Loucy (cell line): Measurements from ENCODE around the gene ZNF581.

Experiments
- H2AFZ ChIP-seq: fragments of 200-600 bp; sonication (generic); 2 replicates; pipeline ENCODE4 v1.6.0; 2016; ENCODE audit warnings: antibody characterized with exemption, mild to moderate bottlenecking, low read length, moderate library complexity
- H3F3A ChIP-seq: fragments of 200-600 bp; 2 replicates; pipeline ENCODE4 v1.6.0; 2016; ENCODE audit warnings: antibody characterized with exemption, low read depth, mild to moderate bottlenecking
- H3K27me3 ChIP-seq: fragments of 200-600 bp; sonication (generic); 2 replicates; pipeline ENCODE4 v1.6.1; 2014; ENCODE audit warnings: low read length, mild to moderate bottlenecking; ENCODE audit not compliant: insufficient read depth, poor library complexity, severe bottlenecking
- H3K36me3 ChIP-seq: fragments of 200-600 bp; sonication (generic); 2 replicates; pipeline ENCODE4 v1.6.1; 2016; ENCODE audit warnings: low read length; ENCODE audit not compliant: insufficient read depth
- H3K4me1 ChIP-seq: fragments of 200-600 bp; sonication (generic); 2 replicates; pipeline ENCODE4 v1.5.1; 2014; ENCODE audit warnings: low read length, mild to moderate bottlenecking; ENCODE audit not compliant: insufficient read depth, poor library complexity, severe bottlenecking
- H3K4me2 ChIP-seq: fragments of 200-600 bp; sonication (generic); 2 replicates; pipeline ENCODE4 v1.6.0; 2014; ENCODE audit warnings: antibody characterized with exemption, low read length, low read depth, mild to moderate bottlenecking; ENCODE audit not compliant: poor library complexity, severe bottlenecking
- H3K4me3 ChIP-seq: fragments of 200-600 bp; sonication (generic); 2 replicates; pipeline ENCODE4 v1.5.1; 2014; ENCODE audit warnings: low read length, mild to moderate bottlenecking, mixed read lengths; ENCODE audit not compliant: poor library complexity, severe bottlenecking
- H3K79me2 ChIP-seq: fragments of 200-600 bp; sonication (generic); 2 replicates; pipeline ENCODE4 v1.6.1; 2014; ENCODE audit warnings: low read length; ENCODE audit not compliant: insufficient read depth
- H3K9ac ChIP-seq: fragments of 200-600 bp; sonication (generic); 2 replicates; pipeline ENCODE4 v1.6.0; 2014; ENCODE audit warnings: mild to moderate bottlenecking, low read depth, low read length, moderate library complexity; ENCODE audit not compliant: poor library complexity, severe bottlenecking
- H3K9me2 ChIP-seq: fragments of 200-600 bp; sonication (generic); replicated peaks from 2 replicates; pipeline ENCODE4 v1.6.1; 2016; ENCODE audit warnings: low read depth, low read length, mixed read lengths
- H3K9me3 ChIP-seq: fragments of 200-600 bp; sonication (generic); 2 replicates; pipeline ENCODE4 v1.6.1; 2014; ENCODE audit warnings: mild to moderate bottlenecking, antibody characterized with exemption, low read length, low read depth; ENCODE audit not compliant: insufficient read depth
- H4K20me1 ChIP-seq: fragments of 200-600 bp; sonication (generic); 2 replicates; pipeline ENCODE4 v1.6.0; 2014; ENCODE audit warnings: antibody characterized with exemption, low read length, mild to moderate bottlenecking; ENCODE audit not compliant: insufficient read depth, poor library complexity, severe bottlenecking
- CTCF ChIP-seq: fragments of 200-600 bp; sonication (generic); conservative IDR thresholded peaks from 2 replicates; pipeline ENCODE4 v1.5.1; 2014; ENCODE audit warnings: mild to moderate bottlenecking, antibody characterized with exemption, low read length
- EZH2phosphoT487 ChIP-seq: fragments of 200-600 bp; IDR thresholded peaks from 2 replicates; pipeline ENCODE4 v1.6.1; 2018; ENCODE audit warnings: antibody characterized with exemption, mild to moderate bottlenecking, moderate library complexity, borderline replicate concordance

The ZNF581 gene

GRCh38 chr19:55597501-55597921 is 45.9 kb upstream of the ZNF581 start:
- Histone ChIP-seq H3K4me2 (no peak overlapping the region), H3F3A (no peaks in the 10 kb centered on the region), H3K9me3 (no peaks in the 10 kb centered on the region), H3K4me3 (no peak overlapping the region), H3K9ac (no peak overlapping the region), H3K36me3 (no peaks in the 10 kb centered on the region), H3K27me3 (no peaks in the 10 kb centered on the region), H3K9me2 (no peaks in the 10 kb centered on the region), H3K79me2 (peaks cover 26% of the 10 kb centered on the region), H4K20me1 (peaks cover 6% of the 10 kb centered on the region), H3K4me1 (peaks cover 23% of the 10 kb centered on the region), H2AFZ (no peak overlapping the region)
- TF ChIP-seq CTCF = no peak
- no peak for TF ChIP-seq EZH2phosphoT487

DNA sequence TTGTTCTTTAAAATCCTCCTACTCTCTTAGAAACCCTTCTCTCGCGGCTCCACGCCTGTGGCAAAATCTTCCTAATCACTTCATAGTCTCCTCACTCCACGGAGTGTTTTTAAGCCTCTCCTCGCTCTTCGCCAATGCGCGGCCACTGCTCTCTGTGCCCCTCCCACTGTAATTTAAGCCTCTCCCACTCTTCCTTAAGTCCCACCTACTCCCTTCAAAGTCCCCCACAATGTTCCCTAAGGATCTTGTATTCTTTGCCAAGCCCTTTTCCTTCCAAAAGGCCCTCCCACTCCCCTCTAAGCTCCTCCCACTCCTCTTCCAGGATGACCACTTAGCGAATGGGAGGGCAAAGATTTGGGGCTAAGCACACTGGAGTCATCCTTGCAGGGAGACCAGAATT is 45.4 kb upstream of the ZNF581 start:
- no peaks in the 10 kb centered on the region for H3K9me3 ChIP-seq
- no peaks in the 10 kb centered on the region for H3F3A ChIP-seq
- H4K20me1 ChIP-seq = peaks cover 6% of the 10 kb centered on the region
- H3K36me3 ChIP-seq = no peaks in the 10 kb centered on the region
- peak overlapping the region; percentile 80 for H3K4me2 ChIP-seq
- no peaks in the 10 kb centered on the region for H3K9me2 ChIP-seq
- TF ChIP-seq EZH2phosphoT487 (no peak), CTCF (no peak)
- peaks cover 26% of the 10 kb centered on the region for H3K79me2 ChIP-seq
- no peaks in the 10 kb centered on the region for H3K27me3 ChIP-seq
- H3K4me1 ChIP-seq = peaks cover 23% of the 10 kb centered on the region
- no peak overlapping the region for H2AFZ ChIP-seq
- peak overlapping the region; percentile 74 for H3K4me3 ChIP-seq
- peak overlapping the region; percentile 55 for H3K9ac ChIP-seq

DNA sequence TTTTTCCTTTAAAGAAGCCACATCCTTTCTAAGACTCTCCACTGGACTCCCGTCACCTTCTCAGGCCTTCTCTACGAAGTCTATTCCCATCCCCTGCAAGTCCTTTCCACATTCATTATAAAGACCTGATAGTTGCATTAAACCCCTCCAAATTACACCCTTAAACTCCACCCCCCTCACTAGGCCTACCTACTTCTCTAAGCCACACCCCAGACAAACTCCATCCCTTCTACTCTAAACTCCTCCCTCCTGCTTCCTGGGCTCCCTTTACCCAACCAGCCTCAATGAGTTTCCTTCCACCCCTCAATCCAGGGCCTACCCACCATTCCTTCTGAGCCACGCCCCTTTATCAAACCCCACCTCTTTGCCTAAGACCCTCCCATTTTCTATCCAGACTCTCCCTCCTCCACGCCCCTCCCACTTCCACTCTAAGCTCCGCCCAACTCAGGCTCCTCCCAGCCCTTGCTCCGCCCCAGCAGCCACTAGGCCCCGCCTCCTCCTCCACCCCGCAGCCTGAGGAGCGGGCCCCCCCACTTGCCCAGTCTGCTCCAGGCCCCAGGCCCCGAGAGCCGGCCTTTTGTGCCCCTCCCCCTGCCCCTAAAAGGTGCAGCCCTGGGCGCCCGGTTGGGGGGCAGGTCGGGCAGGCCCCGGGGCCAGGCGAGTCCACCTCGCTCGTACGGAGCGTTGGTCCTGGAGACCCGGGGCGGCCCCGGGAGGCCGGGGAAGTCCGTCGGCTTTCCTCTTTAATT is 44.6 kb upstream of the ZNF581 start:
- peaks cover 23% of the 10 kb centered on the region for H3K4me1 ChIP-seq
- peaks cover 6% of the 10 kb centered on the region for H4K20me1 ChIP-seq
- no peaks in the 10 kb centered on the region for H3F3A ChIP-seq
- H2AFZ ChIP-seq = no peak overlapping the region
- H3K4me3 ChIP-seq = peak overlapping the region; percentile 74
- no peaks in the 10 kb centered on the region for H3K9me3 ChIP-seq
- TF ChIP-seq CTCF = no peak
- no peak for TF ChIP-seq EZH2phosphoT487
- peaks cover 26% of the 10 kb centered on the region for H3K79me2 ChIP-seq
- H3K9ac ChIP-seq = peak overlapping the region; percentile 97
- H3K36me3 ChIP-seq = no peaks in the 10 kb centered on the region
- H3K4me2 ChIP-seq = peak overlapping the region; percentile 80
- no peaks in the 10 kb centered on the region for H3K27me3 ChIP-seq
- no peaks in the 10 kb centered on the region for H3K9me2 ChIP-seq
